Testis (tissue), 3 donors: ENCODE measurements around the gene ATG7. TPM values are rescaled to one million over a fixed set of nuclear protein-coding genes. Genes with fewer than 3 reads are reported as not detected.

ENCODE experiments used
- DNase-seq: peaks from one replicate; pipeline ENCODE4 v3.0.0-alpha.2; 2019
- H3K27ac ChIP-seq, 2 donors: fragments of 200-600 bp; sonication (generic); one replicate each; pipeline ENCODE4 v1.5.1; 2019
- H3K27me3 ChIP-seq: fragments of 200-600 bp; sonication (generic); one replicate; pipeline ENCODE4 v1.5.1; 2019
- H3K36me3 ChIP-seq: fragments of 200-600 bp; sonication (generic); one replicate; pipeline ENCODE4 v1.5.1; 2017; ENCODE audit warnings: low read depth; ENCODE audit errors: missing control alignments
- H3K4me1 ChIP-seq: fragments of 200-600 bp; sonication (generic); one replicate; pipeline ENCODE4 v1.5.1; 2019
- H3K4me3 ChIP-seq, 2 donors: fragments of 200-600 bp; sonication (generic); one replicate each; pipeline ENCODE4 v1.5.1; 2017 to 2019
- H3K9me3 ChIP-seq: fragments of 200-600 bp; sonication (generic); one replicate; pipeline ENCODE4 v1.5.1; 2017
- CTCF ChIP-seq, 3 experiments: fragments of 450-650 bp in 2 of 3; fragments of 200-600 bp in 1 of 3; sonication (generic) in 1 of 3; IDR thresholded peaks; one replicate each; pipeline ENCODE4 v1.5.1; 2016 to 2019; ENCODE audit warnings: antibody characterized with exemption in 3 of 3, mild to moderate bottlenecking in 2 of 3, moderate library complexity in 1 of 3
- POLR2A ChIP-seq: fragments of 450-650 bp; IDR thresholded peaks from one replicate; pipeline ENCODE4 v1.6.1; 2017; ENCODE audit warnings: antibody characterized with exemption, mild to moderate bottlenecking, moderate library complexity
- WGBS, 2 donors: methylation state at CpG; one replicate each; pipeline ENCODE4 v1.1.5; 2018; 5-methylcytosine and 5-hydroxymethylcytosine counted together
- intact Hi-C: fragments of 100-400 bp; cut with DNase I; formaldehyde crosslinking; loops from one replicate; pipeline ENCODE4 v1.15.1; 2023; ENCODE audit warnings: low total_unique reads
- polyA plus RNA-seq: library from polyadenylated mRNA; stranded (reverse); fragments of 350-450 nt; fragmentation: Illumina TruSeq; extraction: RNeasy Lipid Tissue Mini Kit (QIAGEN cat#74804); gene quantifications from one replicate; pipeline ENCODE4 v1.2.3, GENCODE V29; 2014; ENCODE audit warnings: low read depth, low replicate concordance; ENCODE audit not compliant: insufficient read depth
- total RNA-seq, 2 donors: library from RNA; depleted of rRNA; stranded (reverse); fragments of >200 nt; gene quantifications; one replicate each; pipeline ENCODE4 v1.2.3, GENCODE V29; 2016

The ATG7 gene
- total and polyA plus RNA-seq, 3 donors from 2014 or later = 52.9 to 95.4 (median 86.0) TPM

GRCh38 chr3:11323813-11324212 is 51.6 kb downstream of the ATG7 start:
- Histone ChIP-seq H3K4me3 (no peak overlapping the region), H3K27ac (no peak overlapping the region), H3K4me1 (no peaks in the 10 kb centered on the region), H3K36me3 (no peaks in the 10 kb centered on the region), H3K9me3 (no peaks in the 10 kb centered on the region), H3K27me3 (no peaks in the 10 kb centered on the region)
- no peak for TF ChIP-seq CTCF (IDR thresholded peaks at IDR 0.05)
- no peak for TF ChIP-seq POLR2A
- WGBS, 2 donors = 63% methylated on average over 3 of the region's 3 CpGs
- DNase-seq = no peak
- intact Hi-C loops = no loop called here

GRCh38 chr3:11327619-11328018 is 55.4 kb downstream of the ATG7 start:
- Histone ChIP-seq H3K4me1 (no peaks in the 10 kb centered on the region), H3K9me3 (no peaks in the 10 kb centered on the region), H3K27ac (no peak overlapping the region), H3K4me3 (no peak overlapping the region), H3K36me3 (no peaks in the 10 kb centered on the region), H3K27me3 (no peaks in the 10 kb centered on the region)
- no peak for DNase-seq
- WGBS, 2 donors = 88 to 97% methylated on average over 3 of the region's 3 CpGs
- intact Hi-C loops = no loop called here
- TF ChIP-seq POLR2A (no peak), CTCF (IDR thresholded peaks at IDR 0.05) (no peak)

- Histone ChIP-seq H3K4me1 (no peaks in the 10 kb centered on the region), H3K36me3 (no peaks in the 10 kb centered on the region), H3K27me3 (no peaks in the 10 kb centered on the region), H3K4me3 (no peak overlapping the region), H3K9me3 (no peaks in the 10 kb centered on the region), H3K27ac (no peak overlapping the region)
- TF ChIP-seq POLR2A (no peak), CTCF (IDR thresholded peaks at IDR 0.05) (no peak)
- DNase-seq = no peak
- 93 to 95% methylated on average over 10 of the region's 10 CpGs for WGBS, 2 donors
- intact Hi-C loops = no loop called here
Measured at GRCh38 chr3:11328196-11328945, 56.2 kb downstream of the ATG7 start.

GRCh38 chr3:11329777-11330176 is 57.6 kb downstream of the ATG7 start:
- no peak for TF ChIP-seq POLR2A
- TF ChIP-seq CTCF (IDR thresholded peaks at IDR 0.05) = no peak
- H3K9me3 ChIP-seq = no peaks in the 10 kb centered on the region
- H3K36me3 ChIP-seq = no peaks in the 10 kb centered on the region
- no peaks in the 10 kb centered on the region for H3K4me1 ChIP-seq
- H3K27ac ChIP-seq = no peak overlapping the region
- no peak overlapping the region for H3K4me3 ChIP-seq
- WGBS, 2 donors = 59 to 61% methylated on average over 2 of the region's 2 CpGs
- DNase-seq = no peak
- no peaks in the 10 kb centered on the region for H3K27me3 ChIP-seq
- intact Hi-C loops = loop anchor here (10.0 kb wide), 1 partner anchor 275 kb away; no protein-coding TSS in a partner anchor

GRCh38 chr3:11331101-11331500 is 58.9 kb downstream of the ATG7 start:
- 53 to 68% methylated on average over 1 of the region's 1 CpG for WGBS, 2 donors
- H3K4me1 ChIP-seq = no peaks in the 10 kb centered on the region
- H3K9me3 ChIP-seq = no peaks in the 10 kb centered on the region
- no peak overlapping the region for H3K27ac ChIP-seq
- H3K27me3 ChIP-seq = no peaks in the 10 kb centered on the region
- H3K4me3 ChIP-seq = no peak overlapping the region
- TF ChIP-seq POLR2A (no peak), CTCF (IDR thresholded peaks at IDR 0.05) (no peak)
- H3K36me3 ChIP-seq = no peaks in the 10 kb centered on the region
- intact Hi-C loops = loop anchor here (10.0 kb wide), 1 partner anchor 276 kb away; no protein-coding TSS in a partner anchor
- no peak for DNase-seq
